SU-DHL-6 (cell line): ENCODE data around the gene CCR5.

Source experiments
- CTCF ChIP-seq: fragments of 200-600 bp; sonication (generic); IDR thresholded peaks from one replicate; pipeline ENCODE4 v1.5.1; 2017; ENCODE audit warnings: antibody characterized with exemption, mild to moderate bottlenecking, low read length, moderate library complexity; ENCODE audit not compliant: insufficient read depth, poor library complexity, severe bottlenecking
- EZH2phosphoT487 ChIP-seq: fragments of 200-600 bp; sonication (generic), shearing (Covaris generic); conservative IDR thresholded peaks from 2 replicates; pipeline ENCODE4 v1.6.1; 2018; ENCODE audit warnings: mild to moderate bottlenecking, antibody characterized with exemption, low read length, moderate library complexity, mixed read lengths

- TF ChIP-seq CTCF = no peak
- TF ChIP-seq EZH2phosphoT487 = no peak
These were observed 10.8 kb upstream of the CCR5 start for GRCh38 chr3:46359733-46360493.
